IPS DF 19.7 (cell line): ENCODE data around the gene ZFPM1.

Experiments
- DNase-seq: peaks from one replicate; pipeline ENCODE4 v3.0.0-alpha.2; 2013; ENCODE audit warnings: low read depth, low spot score

The ZFPM1 gene

GRCh38 chr16:88497561-88498462 lies 44.7 kb downstream of the ZFPM1 start:
- no peak for DNase-seq

DNA sequence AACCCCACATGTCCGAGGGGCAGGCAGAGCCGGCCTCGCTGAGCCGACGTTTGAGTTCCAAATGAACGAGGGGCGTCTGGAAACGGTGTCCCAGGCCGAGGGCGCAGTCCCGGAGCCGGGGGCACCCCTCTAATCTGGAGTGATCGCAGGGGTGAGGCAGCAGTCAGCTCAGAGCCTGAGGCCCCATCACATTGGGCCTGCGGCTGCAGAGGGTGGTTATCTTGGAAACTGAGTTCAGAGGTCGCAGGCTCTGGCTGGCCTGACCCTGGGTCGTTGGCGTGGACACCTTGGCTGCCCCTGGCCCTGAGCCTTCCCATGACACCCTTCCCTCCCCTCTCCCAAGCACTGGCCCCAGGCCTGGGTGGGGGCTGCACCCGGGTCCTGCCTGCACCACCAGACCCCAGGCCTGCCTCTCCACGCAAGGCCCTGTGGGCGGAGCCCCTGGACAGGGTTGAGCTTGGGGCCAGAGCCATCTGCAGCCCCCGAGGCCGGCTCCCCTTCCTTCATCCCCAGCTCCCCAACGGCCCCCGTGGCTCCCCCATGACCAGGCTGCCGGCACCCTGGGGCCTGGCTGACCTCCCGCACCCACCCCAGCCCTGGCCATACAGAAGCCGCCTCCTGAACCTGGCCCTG lies 45.6 kb downstream of the ZFPM1 start:
- DNase-seq: no peak

- DNase-seq: no peak
Observed at GRCh38 chr16:88499292-88499691, 46.2 kb downstream of the ZFPM1 start.

GRCh38 chr16:88499836-88500251 lies 46.8 kb downstream of the ZFPM1 start:
- DNase-seq: no peak

- DNase-seq: no peak
Observed at GRCh38 chr16:88500255-88500661, 47.2 kb downstream of the ZFPM1 start.

- no peak for DNase-seq
Observed at GRCh38 chr16:88502371-88502770, 49.3 kb downstream of the ZFPM1 start.

- DNase-seq: no peak
Observed at GRCh38 chr16:88502776-88503280, 49.7 kb downstream of the ZFPM1 start.

DNA sequence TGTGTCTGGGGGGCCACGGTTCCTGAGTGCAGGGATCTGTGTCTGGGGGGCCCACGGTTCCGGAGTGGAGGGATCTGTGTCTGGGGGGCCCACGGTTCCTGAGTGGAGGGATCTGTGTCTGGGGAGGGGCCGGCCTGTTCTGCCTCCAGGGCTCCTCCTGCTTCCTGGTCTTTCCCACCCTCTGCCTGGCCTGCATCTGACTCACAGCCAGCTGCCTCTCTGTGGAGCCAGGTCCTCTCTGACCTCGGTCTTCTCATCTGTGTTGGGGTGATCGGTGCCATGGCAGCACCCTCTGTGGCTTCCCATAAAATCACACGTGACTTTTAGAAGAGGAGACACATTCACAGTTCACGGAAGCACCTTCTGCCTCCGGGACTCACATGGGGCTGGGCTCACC lies 50.3 kb downstream of the ZFPM1 start:
- DNase-seq: no peak

- no peak for DNase-seq
Observed at GRCh38 chr16:88503771-88504488, 50.9 kb downstream of the ZFPM1 start.

DNA sequence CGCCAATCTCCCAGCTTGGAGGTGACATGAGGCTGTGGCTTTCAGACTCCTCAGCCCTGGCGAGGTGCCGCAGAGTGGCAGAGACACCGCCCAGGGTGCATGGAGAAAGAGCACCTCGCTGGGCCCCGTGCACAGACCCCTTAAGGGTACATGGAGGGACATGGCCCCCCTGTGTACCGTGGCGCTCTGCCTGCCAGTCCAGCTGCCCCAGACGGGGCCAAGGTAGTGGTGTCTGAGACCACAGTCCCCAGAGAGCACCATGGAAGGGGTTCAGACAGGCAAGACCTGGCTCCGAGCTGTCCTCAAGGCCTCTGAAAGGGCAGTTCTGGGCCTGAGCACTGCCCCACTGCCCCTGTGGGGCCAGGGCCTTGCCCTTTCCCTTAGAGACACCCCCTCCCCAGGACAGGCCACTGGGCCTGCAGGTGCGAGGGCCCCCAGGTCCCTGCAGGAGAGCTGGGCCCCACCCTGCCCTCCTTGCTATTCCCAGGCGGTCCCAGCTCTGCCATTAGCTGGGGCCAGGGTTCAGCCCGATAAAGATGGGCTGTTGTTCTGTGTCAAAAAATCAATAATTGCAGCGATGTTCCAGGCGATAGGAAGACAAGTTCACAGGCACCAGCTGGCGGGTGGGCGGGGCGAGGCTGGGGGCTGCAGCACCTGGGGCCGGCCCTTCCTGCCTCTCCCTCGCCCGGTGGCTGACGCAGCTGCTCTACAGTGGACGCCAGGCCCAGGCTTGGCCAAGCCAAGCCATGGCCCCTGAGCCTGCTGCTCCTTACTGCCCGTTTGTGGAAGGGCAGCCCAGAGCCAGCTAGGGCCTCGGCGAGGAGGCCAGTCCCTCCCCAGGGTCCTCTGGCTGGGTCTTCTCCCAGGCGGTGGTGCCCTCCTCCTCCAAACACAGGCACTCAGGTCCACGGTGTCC lies 51.7 kb downstream of the ZFPM1 start:
- no peak for DNase-seq

GRCh38 chr16:88505405-88506082 lies 52.5 kb downstream of the ZFPM1 start:
- no peak for DNase-seq

DNA sequence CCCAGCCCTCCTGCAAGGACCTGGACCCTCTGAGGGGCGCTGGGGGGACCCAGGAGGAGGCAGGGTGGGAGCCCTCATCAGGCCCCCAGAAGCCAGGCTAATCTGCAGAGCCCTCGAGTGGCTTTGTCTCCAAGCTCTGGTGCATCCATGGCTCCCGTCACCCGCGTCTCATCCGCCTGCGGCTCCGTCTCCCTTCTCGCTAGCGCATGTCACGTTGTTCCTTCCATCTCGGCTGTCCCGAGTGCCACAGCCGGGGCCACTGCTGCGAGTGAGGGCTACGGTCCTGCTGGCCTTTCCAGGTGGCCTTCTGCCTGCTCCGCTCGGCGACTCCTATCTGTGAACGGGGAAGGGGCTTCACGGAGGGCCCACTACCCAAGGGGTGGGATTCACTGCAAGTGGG lies 53.6 kb downstream of the ZFPM1 start:
- DNase-seq: no peak

DNA sequence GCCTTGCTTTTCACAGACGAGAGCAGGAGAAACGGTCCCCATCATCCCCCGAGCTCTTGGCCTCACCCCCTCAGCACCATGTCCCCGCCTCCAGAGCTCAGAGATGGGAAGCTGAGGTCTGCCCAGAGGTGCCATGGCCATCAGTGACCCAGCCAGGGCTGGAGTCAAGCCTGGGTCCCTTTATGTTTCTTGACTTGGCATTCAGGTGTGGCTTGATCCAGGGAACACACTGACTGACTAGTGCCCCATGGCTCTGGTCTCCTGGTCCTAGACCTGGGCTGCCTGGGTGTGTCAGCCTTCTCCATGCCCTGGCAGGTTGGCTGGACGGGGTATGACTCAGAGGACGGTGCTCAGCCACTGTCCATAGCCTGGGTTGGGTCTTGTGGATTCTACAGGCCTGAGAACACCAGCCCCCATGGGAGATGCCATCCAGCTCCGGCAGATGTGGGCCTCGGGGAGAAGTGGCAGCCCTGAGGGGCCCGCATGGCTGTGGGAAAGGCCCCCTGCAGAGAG lies 54.2 kb downstream of the ZFPM1 start:
- no peak for DNase-seq

GRCh38 chr16:88508376-88508867 lies 55.3 kb downstream of the ZFPM1 start:
- no peak for DNase-seq

DNA sequence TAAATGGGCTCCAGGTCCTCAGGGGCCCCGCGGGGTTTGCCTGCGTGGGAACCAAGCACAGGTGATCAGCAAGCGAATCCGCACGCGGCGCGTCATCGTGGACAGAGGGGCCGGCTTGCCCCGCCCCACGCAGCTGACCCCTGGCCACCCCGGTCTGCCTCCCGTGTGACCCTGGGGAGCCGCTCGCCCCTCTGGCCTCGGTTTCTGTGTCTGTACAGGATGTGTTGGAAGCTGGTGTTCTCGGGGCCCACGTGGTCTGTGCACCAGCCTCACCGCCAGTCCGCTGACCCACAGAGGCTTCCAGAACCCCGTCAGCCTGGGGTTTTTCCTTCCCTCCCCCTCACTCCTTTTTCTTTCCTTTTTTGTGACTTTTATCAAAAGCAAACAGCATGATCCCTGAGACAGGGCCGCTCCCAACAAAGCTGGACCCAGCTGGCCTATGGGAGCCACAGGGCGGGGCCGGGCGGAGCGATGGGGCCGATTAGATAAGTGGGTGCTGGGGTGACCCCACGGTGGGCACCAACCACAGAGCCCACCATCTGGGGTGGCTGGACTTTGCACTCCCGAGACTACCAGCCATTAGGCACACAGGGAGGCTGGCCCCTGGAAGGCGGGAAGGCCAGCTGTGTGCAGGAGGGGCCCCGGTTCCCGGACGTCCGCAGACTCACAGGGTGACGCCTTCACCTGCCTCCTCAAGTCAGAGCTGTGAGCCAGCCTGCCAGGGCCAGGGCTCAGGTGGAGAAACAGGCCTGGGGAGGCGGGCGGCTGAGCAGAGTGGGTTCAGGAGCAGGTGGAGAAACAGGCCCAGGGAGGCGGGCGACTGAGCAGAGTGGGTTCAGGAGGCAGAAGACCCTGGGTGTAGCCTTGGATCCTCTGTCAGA lies 56.0 kb downstream of the ZFPM1 start:
- DNase-seq: no peak

DNA sequence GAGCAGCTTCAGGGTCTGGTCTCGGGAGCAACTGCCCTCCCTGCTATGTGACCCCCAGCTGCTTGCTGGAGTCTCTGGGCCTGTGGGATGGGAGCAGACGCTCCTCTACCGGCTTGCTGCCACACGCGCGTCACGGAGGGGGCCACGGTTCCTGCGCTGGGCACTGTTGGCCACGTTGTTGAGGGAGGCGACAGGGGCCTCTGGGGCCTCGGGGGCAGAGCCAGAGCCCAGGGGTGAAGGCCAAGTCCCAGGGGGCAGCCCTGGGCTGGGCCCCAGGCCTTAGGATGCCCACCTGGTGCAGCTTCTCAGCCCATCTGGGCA lies 56.6 kb downstream of the ZFPM1 start:
- no peak for DNase-seq

DNA sequence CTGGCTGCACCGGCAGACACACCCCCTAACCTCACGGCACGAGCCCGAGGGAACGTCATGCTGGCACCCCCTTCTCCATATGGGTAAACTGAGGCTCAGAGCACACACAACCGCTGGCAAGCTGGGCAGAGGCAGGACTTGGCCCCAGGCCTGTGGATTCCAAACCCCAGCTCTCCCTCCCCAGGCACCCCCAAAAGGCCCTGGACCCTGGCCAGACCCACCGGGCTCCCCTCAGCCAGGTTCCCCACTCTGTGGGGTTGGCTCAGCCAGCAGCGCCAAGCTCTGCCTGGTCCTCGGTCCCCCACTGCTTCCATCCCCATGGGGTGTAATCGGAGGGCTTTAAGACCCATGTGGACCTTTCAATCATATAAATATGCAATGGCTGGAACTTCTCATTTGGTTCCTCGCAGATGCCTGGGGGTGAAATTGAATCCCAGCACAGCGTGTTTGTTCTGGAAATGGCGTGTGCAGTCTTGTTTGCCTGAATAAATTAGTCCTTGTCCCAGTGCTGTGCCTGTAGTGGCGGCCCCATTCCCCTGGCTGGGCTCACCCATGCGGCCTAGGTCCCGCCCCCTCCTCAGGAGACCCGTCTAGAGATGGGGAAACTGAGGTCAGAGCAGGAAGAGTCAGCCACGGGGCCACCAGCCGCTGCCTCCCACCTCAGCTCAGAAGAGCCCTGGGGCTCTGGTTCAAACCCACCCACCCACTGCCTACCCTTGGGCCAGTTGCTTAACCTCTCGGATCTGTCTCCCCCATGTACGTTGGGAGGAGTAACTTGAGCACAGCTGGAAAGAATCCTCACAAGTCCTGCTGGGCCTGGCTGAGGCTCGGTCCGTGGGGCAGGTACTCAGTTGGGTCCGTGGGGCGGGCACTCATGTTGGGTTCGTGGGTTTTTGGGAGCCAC lies 57.3 kb downstream of the ZFPM1 start:
- no peak for DNase-seq

- no peak for DNase-seq
Observed at GRCh38 chr16:88511060-88511459, 58.0 kb downstream of the ZFPM1 start.
